ENCODE results near the gene CAMK1G.

CAMK1G gene

DNA sequence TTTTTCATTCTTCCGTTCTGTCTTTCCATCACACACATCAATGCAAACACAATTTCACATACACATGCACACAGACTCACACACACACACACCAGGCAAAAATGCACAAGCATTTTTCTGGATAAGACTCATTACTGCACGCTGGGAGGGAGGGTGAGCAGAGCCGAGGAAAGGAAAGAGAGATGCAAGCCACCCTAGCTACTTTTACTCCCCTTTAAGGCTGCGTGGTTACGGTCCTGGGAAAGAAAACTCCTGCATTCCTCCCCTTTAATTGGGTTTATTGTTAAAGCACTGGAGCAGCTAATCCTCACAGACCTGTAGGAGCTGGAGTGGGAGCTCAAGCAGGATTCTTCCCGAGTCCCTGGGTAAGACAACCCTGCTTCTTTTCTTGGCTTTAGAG lies at the start of gene CAMK1G:
CAMK1G (plus strand) TSS at position 307 of the 400 bp plus-strand sequence. CDS start 11,270 bp downstream, outside the sequence.
- DNase-seq: no peak

DNA sequence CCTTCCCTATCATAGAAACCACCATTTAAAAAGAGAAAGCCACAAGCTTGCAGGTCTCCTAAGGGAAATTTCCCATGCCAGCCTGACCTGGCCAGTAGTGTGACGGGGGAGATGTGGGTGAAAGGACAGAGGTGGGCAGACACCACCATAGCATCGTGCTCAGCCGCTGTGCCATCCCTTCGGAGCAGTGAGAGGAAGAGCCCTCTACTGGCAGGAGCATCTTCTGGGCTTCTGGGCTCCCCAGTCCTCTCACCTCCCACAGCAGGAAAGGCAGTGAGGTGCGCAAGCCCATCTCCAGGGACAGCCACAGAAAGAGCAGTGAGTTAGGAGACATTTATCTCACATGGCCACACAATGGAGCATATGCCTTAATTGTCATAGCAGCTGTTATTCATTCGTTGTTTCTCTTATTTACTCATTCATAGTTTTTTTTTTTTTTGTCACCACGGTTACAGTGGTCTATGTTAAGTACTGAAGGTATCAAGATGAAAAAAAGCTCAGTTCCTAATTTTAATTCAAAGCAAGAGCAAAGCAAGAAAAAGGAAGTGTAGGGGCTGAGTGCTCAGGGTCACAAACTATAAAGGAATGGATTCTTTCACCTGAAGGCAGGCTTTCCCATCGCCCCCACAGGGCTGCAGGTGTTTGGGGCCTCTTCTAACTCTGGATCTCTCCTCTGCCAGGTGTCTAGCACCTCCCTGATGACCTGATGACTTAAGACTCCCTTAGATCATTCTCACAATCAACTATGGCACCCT lies 48.8 kb upstream of the CAMK1G start:
- DNase-seq: no peak

DNA sequence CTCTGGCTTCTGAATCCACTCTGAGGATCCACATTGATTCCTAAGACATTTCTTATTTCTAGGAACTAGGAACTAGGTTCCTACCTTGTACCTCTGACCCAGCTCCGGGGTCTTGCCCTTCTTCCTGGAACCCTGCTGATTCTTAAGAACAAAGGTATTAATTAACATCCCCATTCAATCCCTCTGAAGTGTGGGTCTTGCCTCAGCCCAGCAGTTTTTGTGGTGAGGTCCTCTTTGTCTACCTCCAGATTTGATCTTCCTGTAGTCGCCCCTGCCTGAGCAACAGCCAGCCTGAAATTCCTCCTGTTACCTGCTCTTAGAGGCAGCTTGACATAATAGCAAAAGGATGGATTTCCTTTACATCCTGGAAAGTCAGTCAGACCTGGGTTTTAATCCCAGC lies 46.7 kb upstream of the CAMK1G start:
- no peak for DNase-seq

DNA sequence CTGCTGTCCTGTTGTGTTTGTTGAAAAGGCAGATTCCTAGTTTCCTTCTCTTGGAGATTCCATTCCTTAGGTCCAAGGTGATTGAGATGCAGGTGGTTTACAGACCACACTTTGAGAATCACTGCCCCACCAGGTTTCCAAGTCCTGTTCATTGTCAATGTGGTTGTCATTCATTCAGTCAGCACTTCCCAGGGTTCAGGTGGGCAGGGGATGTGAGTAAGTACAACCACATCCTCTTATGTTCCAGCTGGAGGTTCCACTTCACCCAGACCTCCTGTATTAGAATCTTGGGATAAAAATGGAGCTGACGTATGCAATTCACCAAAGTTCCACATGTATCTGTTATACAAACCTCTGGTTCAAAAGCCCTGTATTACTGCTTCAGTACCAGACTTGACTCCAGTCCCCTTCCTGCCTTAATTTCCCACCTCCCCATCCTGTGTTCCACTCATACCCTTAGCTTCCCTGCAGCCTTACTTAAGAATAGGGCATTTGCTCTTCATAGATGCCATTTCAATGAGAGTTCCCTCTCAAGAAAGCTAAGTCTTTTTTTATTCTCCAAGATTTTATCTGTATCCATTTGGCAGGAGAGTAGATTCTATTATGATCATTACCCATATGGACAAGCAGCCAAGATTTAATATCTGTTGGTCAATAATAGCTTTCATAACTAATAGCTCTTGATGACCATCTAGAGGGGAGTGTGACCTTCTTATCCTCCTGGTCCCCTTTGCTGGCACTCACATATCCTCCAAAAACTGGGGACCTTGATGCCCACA lies 46.0 kb upstream of the CAMK1G start:
- DNase-seq: no peak

DNA sequence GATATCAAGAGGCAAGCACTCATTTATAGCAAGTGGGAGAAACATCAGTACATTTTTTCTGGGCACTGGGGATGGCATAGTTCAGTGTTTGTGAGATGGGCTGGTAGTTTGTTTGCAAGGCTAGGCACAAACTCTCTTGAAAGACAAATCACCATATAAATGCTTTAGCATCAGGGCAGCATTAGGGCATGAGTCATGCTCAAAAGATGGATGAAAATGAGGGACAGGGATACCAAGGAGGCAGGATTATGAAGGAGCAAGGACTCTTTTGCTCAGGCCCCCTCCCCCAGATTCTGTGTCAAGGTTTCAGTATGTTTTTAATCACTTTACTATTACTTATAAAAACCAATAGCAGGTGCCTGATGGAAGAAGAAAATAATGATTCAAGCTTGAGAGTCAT lies 43.9 kb upstream of the CAMK1G start:
- no peak for DNase-seq

DNA sequence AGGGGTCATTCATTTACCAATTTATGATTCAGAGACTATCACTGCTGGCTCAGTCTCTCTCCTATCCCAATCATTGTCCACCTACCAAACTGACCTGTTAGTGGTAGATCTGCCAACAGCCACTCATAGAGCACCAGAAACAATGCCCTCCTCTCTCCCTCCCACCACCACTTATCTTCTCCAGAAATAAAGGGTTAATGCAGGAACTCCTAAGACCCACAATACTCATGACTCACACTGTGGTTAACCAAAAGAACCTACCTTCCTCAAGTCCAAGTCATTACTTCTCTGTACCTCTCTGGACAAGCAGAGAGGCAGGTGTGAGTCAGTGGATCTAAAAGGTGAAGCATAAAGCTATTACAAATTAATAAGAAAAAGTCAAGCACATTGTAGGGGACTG lies 40.9 kb upstream of the CAMK1G start:
- DNase-seq: no peak

DNA sequence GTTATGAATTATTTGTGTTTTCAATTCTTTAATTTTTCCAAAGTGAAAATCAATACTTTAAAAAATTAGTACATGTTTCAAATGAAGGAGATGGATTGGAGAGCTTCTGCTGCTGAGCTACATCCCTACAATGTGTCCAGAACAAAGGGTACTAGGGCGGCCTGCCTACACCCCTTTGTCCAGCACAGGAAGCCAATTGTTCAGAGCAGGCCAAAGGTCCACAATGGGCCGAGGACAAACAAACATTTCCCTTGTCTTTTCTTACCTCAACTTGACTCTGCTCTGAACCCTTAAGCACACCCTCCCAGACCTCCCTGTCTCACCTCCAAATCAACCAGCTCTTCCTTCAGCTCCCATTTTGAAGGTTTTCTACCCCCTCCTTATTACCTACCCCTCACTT lies 39.4 kb upstream of the CAMK1G start:
- no peak for DNase-seq

DNA sequence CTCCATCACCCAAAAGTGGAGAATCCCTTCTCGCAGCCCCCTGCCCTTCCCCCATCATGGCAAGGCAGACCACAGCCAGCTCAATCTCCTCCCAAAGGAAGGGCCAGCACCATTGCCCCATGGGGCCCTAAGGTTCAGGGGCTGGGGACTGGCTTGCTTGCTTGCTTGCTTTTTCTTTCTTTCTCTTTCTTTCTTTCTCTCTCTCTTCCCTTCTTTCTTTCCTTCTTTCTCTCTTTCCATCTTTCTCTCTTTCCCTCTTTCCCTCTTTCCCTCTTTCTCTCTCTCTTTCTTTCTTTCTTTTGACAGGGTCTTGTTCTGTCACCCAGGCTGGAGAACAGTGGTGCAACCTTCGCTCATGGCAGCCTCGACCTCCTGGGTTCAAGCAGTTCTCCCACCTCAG lies 38.1 kb upstream of the CAMK1G start:
- DNase-seq: no peak

DNA sequence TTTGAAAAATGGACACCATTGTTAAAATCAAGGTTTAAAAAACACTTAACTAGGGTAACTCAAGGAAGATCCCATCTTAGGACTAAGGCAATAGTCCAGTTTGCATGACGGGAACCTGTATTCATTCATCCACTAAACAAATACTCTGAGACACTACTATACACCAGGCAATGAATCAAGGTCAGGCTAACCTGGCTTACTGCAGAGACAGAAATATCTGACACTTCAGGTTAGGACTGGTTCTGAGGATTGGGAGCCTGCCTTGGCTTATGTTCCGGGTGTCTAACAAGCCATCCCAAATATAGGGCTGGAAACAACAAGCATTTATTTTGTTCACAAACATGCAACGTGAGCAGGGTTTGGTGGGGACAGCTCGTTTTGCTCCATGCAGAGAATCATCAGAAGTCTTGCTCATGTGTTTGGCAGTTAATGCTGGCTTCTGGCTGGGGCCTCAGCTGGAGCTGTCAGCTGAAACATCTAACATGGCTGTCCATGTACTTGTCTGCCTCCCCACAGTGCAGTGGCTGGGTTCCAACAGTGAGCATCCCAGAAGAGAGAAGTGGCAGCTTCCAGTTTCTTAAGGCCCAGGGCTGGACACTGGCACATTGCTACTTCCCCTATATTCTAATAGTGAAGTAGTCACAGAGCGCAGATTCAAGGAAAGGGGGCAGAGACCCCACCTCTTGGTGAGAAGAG lies 37.0 kb upstream of the CAMK1G start:
- no peak for DNase-seq

DNA sequence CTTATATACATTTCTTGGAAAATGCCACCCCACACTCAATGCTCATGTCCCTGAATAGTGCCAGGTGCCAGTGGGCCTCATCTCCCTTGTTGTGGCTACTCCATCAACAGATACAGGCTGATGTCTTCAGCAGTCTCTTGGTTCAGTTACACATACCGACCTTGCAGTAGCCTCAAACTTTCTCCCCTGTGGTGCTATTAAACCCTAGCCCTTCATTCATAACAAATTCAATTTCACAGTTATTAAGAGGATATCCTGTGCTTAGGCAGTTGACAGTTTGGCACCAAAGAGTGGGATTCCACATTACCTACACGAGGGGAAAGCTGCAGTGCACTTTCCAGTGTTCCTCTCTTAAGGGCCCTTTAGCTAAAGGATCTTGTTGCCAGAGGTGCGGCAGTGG lies 35.9 kb upstream of the CAMK1G start:
- no peak for DNase-seq

DNA sequence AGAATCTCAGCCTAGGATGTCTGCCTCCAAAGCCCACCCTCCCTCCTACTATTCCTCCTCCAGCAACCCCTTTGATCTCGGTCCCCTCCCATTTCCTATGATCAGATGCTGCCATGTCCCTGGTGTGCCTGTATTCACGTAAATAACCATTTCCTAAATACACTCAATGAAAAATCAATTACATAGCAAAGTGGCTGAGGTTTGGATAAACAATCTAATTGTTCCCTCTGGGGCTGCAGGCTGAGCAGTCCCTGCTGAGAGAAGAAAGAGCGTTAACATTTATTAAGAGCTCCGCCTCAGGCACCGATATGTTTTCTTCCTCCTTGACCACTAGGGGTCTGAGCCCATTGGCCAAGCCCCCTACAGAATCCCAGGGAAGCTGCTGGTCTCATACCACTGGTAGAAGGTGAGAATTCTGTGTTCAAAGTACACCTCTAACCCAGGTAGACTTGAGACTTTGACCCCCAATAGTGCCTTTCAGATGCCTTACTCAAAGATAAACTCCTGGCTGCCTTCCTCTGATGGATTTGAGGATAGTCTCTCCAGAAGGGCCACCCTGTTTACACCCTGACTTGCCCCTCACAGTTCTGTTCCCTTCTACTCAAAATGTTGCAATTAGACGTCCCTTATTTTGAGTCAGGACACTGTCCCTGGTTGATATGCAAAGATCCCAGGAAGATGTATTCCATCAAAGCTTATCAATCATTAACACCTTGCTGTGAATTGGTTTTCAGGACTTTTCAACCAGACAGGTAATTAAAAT lies 33.9 kb upstream of the CAMK1G start:
- no peak for DNase-seq

DNA sequence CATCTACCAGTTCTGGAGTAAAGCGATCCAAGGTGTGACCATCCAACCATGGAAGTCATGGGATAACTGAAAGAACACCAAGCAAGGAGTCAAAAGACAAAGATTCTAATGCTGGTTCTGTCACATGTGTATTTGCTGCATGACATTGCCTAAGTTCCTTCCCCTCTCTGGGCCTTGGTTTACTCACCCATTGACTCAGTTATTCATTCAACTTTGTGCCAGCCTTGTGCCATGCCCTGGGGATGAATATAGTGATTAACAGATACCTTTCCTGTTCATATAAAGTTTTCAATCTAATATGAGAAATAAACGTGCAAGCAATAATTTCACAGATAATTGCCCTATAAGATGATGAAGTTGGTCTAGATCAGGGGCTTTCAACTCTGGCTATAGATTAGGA lies 33.0 kb upstream of the CAMK1G start:
- DNase-seq: no peak

DNA sequence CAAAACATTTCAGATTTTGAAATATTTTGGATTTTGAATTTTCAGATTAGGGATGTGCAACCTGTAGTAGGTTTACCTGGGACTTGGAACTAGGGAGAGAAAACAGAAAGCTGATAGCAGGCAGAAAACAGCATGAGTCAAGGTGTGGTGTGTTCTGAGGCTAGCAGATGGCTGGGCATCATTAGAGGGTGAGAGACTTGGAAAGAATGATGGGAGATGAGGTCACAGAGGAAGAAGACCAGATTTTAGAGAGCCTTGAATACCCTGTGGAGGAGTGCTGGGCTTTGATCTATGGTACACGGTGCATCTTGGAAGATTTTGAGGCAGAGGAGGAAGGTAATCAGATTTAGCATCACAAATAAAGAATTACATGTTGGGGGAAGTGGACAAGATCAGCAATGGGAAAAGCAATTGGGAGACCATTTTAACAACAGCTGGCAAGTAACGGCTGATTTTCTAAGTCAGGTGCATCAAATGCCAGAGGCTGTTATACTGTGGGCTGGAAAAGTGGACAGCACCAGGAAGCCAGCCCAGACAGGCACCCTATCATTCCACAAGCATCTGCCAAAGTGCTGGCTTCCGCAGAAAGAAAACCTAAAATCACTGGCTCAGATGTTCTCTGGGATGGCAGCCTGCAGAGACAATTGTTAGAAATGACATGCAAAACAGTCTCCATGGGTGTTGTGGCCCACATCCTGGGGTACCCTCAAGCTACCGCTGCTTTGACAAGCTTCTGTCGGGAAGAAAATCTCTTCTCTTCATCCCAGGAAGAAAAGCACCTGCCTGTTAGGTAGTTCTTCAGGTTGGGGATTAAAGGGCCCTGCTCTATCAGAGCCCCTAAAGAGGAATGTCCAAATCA lies 30.9 kb upstream of the CAMK1G start:
- DNase-seq: no peak

DNA sequence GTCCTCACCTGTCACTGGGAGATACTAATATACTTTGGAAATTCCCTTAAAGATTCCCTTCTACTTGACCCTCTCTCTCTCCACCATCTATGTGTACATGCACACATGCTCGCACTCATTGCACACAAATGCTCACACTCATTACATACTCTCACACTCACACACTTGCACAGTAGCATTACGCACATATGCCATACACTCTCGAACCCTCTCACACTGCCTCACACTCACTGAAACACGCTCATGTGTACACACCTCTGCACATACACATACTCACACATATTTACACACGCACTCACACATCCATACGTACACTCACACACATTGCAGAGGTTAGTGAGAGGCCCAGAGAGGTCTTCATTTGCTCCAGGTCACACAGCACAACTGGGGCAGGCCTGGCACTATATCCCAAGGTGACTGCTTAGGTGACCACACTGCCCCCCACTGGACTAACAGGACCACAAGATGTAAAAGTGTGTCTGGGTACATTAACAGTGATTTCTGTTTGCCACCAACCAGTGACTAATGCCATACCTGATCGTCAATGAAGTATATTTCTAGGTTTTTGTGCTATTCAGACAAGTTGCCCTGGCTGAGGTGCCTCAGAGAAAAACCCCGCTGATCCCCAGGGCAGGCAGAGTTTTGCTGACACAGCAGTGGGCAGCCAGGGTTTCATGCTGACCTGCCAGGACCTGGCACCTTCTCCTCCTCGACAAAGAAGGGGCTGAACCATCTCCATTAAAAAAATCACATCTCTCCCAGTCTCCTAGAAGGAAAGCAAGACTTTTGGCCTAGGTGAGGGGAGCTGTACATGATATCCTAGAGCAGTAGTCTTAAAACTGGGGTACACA lies 28.5 kb upstream of the CAMK1G start:
- no peak for DNase-seq

DNA sequence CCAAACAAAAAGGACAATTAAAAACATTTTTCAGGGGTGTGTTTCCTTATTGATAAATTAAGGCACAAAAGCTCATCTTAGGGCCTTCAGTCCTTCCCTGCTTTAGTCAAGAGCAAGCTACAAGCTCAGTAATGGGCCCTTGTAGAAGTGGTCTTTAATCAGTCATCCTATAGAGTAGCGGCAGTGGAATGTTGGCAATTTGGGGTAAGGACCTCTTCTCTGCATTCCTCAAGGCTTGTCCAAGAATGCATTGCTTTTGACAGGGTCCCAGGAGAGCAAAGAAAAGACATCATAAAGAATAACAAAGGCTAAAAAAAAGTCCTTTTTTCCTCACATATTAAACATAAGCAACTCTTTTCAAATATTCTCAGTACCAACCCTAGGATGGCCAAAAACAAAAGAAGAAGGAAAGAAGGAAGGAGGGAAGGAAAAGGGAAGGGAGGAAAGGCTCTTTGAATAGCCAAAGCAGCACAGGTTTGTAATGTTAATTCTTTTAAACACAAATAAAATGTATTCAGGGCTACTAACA lies 27.3 kb upstream of the CAMK1G start:
- no peak for DNase-seq

DNA sequence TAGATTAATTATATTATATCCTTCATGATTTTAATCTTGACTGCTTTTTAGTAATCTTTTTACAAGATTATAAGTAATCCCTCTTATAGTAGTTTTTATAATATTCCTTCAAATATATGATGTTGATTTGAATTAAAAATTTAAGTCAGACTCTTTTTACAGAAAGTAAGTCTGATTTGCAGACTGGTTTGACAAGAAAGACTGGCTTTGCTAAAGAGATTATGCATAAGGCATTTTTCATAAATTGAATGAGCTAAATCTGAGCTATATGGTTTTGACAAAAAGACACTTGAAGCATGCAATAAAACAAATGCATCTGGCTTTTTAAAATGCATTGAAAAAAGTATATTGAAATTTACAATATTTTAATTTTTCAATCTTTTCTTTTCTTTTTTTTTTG lies 26.3 kb upstream of the CAMK1G start:
- DNase-seq: no peak

DNA sequence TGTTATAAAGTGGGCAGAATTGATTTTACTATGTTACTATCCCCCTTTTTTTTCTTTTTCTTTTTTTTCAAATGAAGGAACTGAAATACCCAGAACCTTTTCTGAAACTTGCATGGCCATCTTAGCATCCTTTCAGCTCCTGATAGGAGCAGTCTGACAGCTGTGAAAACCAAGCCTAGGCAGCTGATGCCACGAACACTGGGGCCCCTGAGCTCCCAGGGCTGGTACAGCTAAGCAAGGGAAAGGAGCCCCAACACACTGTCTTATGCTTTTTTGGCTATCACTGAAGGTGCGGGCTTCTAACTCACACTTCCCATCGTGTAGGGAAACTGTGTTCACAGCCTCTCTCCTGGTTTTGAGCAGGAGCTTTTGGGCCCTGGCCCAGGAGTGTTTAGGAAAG lies 23.0 kb upstream of the CAMK1G start:
- DNase-seq: no peak

DNA sequence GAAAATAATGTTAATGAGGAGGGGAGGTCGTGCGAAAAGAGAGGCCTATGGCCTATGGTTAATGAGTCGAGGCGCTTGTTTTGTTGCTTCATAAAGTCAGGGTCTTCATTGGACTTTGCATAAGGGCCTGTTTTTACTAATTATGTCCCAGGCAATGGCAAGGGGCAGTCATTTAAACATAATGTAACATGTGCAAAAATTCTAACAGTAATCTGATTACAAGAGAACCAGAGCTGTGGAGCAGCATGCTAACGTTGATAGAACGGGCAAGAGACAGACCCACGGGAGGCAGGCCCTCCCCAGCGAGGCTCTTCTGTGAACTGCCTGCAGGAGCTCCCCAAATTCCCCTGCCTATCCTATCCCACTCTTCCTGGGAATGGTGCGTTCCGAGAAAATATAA lies 22.6 kb upstream of the CAMK1G start:
- DNase-seq: no peak

DNA sequence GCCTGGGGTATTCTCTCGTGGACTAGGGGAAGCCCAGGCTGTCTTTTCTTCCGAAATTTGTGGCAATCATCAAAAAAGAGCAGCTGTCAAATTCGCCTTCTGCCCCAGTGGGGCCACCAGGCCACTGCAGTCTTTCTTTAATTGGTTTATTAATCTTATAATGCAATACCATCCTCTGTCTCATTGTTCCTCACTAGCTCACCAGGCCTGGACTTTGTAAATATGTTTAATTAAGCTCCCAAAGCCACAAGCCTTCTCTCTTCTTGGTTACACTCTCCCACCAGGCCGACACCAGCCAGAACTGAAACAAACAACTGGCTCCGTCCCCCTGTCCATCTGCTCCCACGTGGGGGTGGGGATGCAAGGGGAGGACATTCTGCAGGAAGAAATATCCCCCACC lies 22.0 kb upstream of the CAMK1G start:
- DNase-seq: no peak

DNA sequence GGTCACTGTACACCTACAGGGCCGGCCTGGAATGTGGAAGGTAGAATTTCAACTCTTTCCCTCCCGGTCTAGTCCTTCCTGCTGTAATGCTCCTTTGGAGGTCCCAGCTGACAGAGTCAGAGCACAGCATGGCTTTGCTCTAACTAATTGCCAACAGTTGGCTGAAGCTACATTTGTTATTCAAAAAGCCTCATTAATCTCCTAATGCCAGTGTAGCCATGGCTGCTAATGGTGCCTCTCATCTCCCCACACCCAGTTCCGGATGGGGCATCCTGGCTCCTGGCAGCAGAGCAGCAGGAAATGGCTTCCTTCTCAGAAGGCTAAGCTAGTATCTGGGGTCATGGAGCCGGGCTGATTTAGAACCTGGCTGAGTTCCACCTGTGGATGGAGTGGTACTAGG lies 18.7 kb upstream of the CAMK1G start:
- DNase-seq: no peak
